Lung (tissue), 12 donors: ENCODE results near the gene TSC1. TPM values are rescaled to one million over a fixed set of nuclear protein-coding genes. Genes with fewer than 3 reads are reported as not detected.

ENCODE experiments used
- ATAC-seq: fragments of 200-7000 bp; cut with Tn5 transposase; one replicate; pipeline ENCODE4 v1.9.1; 2020; ENCODE audit warnings: moderate number of reproducible peaks; ENCODE audit not compliant: insufficient read depth, low FRiP score
- DNase-seq, 3 donors: peaks; one replicate each; pipeline ENCODE4 v3.0.0-alpha.2; 2013 to 2017
- H3K27ac ChIP-seq, 2 donors: one replicate each; pipeline ENCODE4 v1.5.1; 2013; ENCODE audit warnings: mild to moderate bottlenecking in 2 of 2, moderate library complexity in 2 of 2, control low read depth in 1 of 2, inconsistent platforms in 1 of 2, low read depth in 1 of 2, low read length in 1 of 2
- H3K27me3 ChIP-seq, 3 donors: one replicate each; pipeline ENCODE4 v1.5.1; 2013; ENCODE audit warnings: low read length in 2 of 3; ENCODE audit not compliant: control insufficient read depth in 3 of 3, insufficient read depth in 3 of 3
- H3K36me3 ChIP-seq, 4 donors: one replicate each; pipeline ENCODE4 v1.5.1; 2013; ENCODE audit warnings: low read length in 4 of 4, mild to moderate bottlenecking in 1 of 4, moderate library complexity in 1 of 4; ENCODE audit not compliant: control insufficient read depth in 4 of 4, insufficient read depth in 4 of 4
- H3K4me1 ChIP-seq, 5 donors: one replicate each; pipeline ENCODE4 v1.5.1; 2013; ENCODE audit warnings: low read length in 5 of 5, mild to moderate bottlenecking in 2 of 5, moderate library complexity in 1 of 5; ENCODE audit not compliant: control insufficient read depth in 5 of 5, insufficient read depth in 5 of 5
- H3K4me3 ChIP-seq: one replicate; pipeline ENCODE4 v1.5.1; 2013; ENCODE audit warnings: mild to moderate bottlenecking, control low read depth, moderate library complexity
- H3K9ac ChIP-seq, 2 donors: one replicate each; pipeline ENCODE4 v1.5.1; 2013; ENCODE audit warnings: low read length in 2 of 2, control low read depth in 1 of 2; ENCODE audit not compliant: insufficient read depth in 1 of 2
- H3K9me3 ChIP-seq, 4 donors: one replicate each; pipeline ENCODE4 v1.5.1; 2013; ENCODE audit warnings: low read length in 3 of 4, mild to moderate bottlenecking in 1 of 4, moderate library complexity in 1 of 4; ENCODE audit not compliant: control insufficient read depth in 4 of 4, insufficient read depth in 3 of 4
- WGBS, 2 donors: extraction: QIAGEN DNeasy Blood & Tissue Kit; methylation state at CpG; one replicate each; pipeline ENCODE4 v1.1.7; 2013; 5-methylcytosine and 5-hydroxymethylcytosine counted together
- polyA plus RNA-seq, 2 donors: library from polyadenylated mRNA; stranded (reverse); fragments of 200-250 nt; gene quantifications; one replicate each; pipeline ENCODE4 v1.2.1, GENCODE V29; 2013
- total RNA-seq, 2 donors: library from RNA; depleted of rRNA in 1 of 2; stranded (reverse); fragments of >200 nt in 1 of 2; gene quantifications; one replicate each; pipeline ENCODE4 v1.2.1, GENCODE V29; 2014 to 2021
- TF ChIP-seq, protein P1 (sequence below): IDR thresholded peaks from 2 replicates; pipeline ENCODE4 v1.5.1; 2012; ENCODE audit warnings: mild to moderate bottlenecking; ENCODE audit errors: control extremely low read depth, extremely low read depth
- donor health status: control.
- donor health status: control.
- donor health status: Bipolar disorder and iron deficiency.
- donor health status: healthy.
- donor health status: DM: yes; HTN: yes; CAD: no.

The TSC1 gene
- total and polyA plus RNA-seq, 4 donors: 11.4 to 76.6 (median 33.5) TPM

DNA sequence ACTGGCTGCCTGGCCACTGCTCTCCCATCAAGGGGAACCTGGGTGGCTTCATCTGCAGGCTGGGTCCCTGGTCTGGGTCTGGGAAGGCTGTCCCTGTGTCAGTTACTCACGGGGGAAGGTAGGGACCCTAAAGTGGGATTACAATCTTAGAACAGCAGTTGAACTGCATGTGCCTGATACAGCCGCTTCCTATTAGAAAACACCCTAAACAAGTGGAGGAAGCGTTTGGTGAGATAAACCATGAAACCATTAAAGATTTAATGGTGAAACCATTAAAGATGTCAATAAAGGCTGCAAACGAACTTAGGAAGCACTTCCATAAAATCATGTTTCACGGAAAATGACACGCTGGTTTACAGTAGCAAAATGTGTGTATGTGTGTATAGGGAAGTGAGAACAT is 31.5 kb upstream of the TSC1 start:
- WGBS, 2 donors: 59 to 64% methylated on average over 6 of the region's 6 CpGs
- Histone ChIP-seq H3K9me3 (no peaks in the 10 kb centered on the region), H3K4me3 (no peak overlapping the region), H3K27ac (no peak overlapping the region), H3K4me1 (peaks cover 0 to 2% (median 0%) of the 10 kb centered on the region in 5 donors), H3K36me3 (no peaks in the 10 kb centered on the region), H3K9ac (no peak overlapping the region), H3K27me3 (peaks cover 0 to 29% (median 26%) of the 10 kb centered on the region in 3 donors)
- ATAC-seq (no peak), DNase-seq (no peak)
- TF ChIP-seq, protein P1, sequence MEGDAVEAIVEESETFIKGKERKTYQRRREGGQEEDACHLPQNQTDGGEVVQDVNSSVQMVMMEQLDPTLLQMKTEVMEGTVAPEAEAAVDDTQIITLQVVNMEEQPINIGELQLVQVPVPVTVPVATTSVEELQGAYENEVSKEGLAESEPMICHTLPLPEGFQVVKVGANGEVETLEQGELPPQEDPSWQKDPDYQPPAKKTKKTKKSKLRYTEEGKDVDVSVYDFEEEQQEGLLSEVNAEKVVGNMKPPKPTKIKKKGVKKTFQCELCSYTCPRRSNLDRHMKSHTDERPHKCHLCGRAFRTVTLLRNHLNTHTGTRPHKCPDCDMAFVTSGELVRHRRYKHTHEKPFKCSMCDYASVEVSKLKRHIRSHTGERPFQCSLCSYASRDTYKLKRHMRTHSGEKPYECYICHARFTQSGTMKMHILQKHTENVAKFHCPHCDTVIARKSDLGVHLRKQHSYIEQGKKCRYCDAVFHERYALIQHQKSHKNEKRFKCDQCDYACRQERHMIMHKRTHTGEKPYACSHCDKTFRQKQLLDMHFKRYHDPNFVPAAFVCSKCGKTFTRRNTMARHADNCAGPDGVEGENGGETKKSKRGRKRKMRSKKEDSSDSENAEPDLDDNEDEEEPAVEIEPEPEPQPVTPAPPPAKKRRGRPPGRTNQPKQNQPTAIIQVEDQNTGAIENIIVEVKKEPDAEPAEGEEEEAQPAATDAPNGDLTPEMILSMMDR: no peak

DNA sequence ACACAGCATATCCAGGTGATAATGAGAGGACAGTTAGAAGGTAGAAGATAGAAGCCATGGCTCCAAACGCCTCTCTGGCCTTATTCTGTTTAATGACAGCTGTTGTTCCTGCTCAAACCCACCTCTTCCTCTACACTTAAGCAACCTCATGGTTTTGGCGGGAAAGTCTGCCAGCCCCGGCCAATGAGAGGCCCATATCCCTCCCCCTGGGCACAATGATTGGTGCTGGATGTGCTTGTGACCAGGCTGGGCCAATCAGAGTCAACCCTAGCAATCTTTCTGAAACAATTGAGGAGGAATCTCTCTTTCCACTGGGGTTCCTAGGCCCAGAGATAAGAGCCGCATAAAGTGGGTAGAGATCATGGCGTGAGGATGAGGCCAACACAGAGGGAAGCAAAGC is 29.3 kb upstream of the TSC1 start:
- peaks cover 0 to 14% (median 10%) of the 10 kb centered on the region in 3 donors for H3K27me3 ChIP-seq
- H3K36me3 ChIP-seq: no peaks in the 10 kb centered on the region
- TF ChIP-seq, protein P1: no peak
- no peak overlapping the region for H3K9ac ChIP-seq
- no peak overlapping the region for H3K4me3 ChIP-seq
- H3K27ac ChIP-seq: no peak overlapping the region
- H3K9me3 ChIP-seq: no peaks in the 10 kb centered on the region
- ATAC-seq (no peak), DNase-seq (no peak)
- peaks cover 0 to 3% (median 0%) of the 10 kb centered on the region in 5 donors for H3K4me1 ChIP-seq
- 86 to 88% methylated on average over 5 of the region's 5 CpGs for WGBS, 2 donors

DNA sequence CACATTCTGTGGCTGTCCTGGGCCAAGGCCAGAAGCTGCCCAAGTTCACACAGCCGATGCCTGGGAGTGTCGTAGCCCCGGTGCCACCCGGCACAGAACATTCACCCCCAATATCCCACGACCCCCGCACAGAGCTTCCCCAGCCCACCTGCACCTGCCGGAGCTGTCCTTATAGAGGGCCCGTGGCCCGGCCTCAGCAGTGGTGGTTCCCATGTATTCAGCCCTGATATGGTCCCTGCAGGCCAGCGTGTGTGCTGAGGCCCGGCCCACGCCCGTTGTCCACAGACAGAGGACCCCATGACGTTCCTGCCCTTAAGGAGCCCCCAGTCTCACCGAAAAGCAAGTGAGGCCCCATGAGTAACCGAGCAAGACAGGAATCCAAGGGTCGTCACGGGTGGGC is 28.8 kb upstream of the TSC1 start:
- WGBS, 2 donors: 80 to 85% methylated on average over 18 of the region's 18 CpGs

More for the DNA sequence above, 28.8 kb upstream of the TSC1 start:
- no peaks in the 10 kb centered on the region for H3K9me3 ChIP-seq
- H3K4me3 ChIP-seq: no peak overlapping the region
- no peaks in the 10 kb centered on the region for H3K36me3 ChIP-seq
- TF ChIP-seq, protein P1: no peak
- ATAC-seq: no peak
- DNase-seq: no peak
- peaks cover 0 to 3% (median 0%) of the 10 kb centered on the region in 5 donors for H3K4me1 ChIP-seq
- H3K9ac ChIP-seq: no peak overlapping the region
- peaks cover 0 to 8% (median 5%) of the 10 kb centered on the region in 3 donors for H3K27me3 ChIP-seq
- no peak overlapping the region for H3K27ac ChIP-seq
